Fibroblast of mammary gland (primary cell): Measurements from ENCODE around the gene TRNP1.

Experiments used
- DNase-seq: peaks from one replicate; pipeline ENCODE4 v3.0.0-alpha.2; 2010; ENCODE audit warnings: low read depth
- H3K4me3 ChIP-seq: 2 replicates; pipeline ENCODE4 v1.5.1; 2011; ENCODE audit warnings: low read depth, mild to moderate bottlenecking, low read length, moderate library complexity; ENCODE audit not compliant: control insufficient read depth
- CTCF ChIP-seq: conservative IDR thresholded peaks from 2 replicates; pipeline ENCODE4 v1.5.1; 2011; ENCODE audit warnings: low read depth, low read length, inconsistent platforms; ENCODE audit not compliant: control insufficient read depth, insufficient read depth

The TRNP1 gene

GRCh38 chr1:27011976-27012563 lies 18.6 kb downstream of the TRNP1 start:
- no peak for TF ChIP-seq CTCF
- DNase-seq, result no peak
- peak overlapping the region; percentile 32 for H3K4me3 ChIP-seq

- H3K4me3 ChIP-seq, result no peak overlapping the region
- DNase-seq, result no peak
- no peak for TF ChIP-seq CTCF
Measured at GRCh38 chr1:27015260-27015659, 21.8 kb downstream of the TRNP1 start.

GRCh38 chr1:27016376-27016775 lies 22.9 kb downstream of the TRNP1 start:
- no peak for TF ChIP-seq CTCF
- H3K4me3 ChIP-seq, result no peak overlapping the region
- DNase-seq, result no peak

- DNase-seq, result no peak
- no peak overlapping the region for H3K4me3 ChIP-seq
- TF ChIP-seq CTCF, result no peak
Measured at GRCh38 chr1:27017207-27017606, 23.7 kb downstream of the TRNP1 start.

DNA sequence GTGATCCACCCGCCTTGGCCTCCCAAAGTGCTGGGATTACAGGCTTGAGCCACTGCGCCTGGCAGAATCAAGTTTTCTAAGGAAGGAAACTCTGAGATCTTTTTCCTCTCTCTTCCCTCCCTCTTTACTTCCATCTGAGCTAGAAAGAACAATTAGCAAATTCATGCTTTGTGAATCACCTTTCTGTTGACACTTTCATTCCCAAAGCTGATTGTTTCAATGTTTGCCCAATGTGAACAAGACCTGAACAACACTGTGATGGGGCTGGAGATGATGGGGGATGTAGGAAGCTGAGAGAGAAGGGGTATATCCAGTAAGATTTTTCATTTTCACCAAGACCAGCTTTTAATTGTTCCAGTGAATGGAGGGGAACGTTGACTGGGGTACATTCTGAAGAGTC lies 24.8 kb downstream of the TRNP1 start:
- TF ChIP-seq CTCF, result no peak
- H3K4me3 ChIP-seq, result no peak overlapping the region
- no peak for DNase-seq

DNA sequence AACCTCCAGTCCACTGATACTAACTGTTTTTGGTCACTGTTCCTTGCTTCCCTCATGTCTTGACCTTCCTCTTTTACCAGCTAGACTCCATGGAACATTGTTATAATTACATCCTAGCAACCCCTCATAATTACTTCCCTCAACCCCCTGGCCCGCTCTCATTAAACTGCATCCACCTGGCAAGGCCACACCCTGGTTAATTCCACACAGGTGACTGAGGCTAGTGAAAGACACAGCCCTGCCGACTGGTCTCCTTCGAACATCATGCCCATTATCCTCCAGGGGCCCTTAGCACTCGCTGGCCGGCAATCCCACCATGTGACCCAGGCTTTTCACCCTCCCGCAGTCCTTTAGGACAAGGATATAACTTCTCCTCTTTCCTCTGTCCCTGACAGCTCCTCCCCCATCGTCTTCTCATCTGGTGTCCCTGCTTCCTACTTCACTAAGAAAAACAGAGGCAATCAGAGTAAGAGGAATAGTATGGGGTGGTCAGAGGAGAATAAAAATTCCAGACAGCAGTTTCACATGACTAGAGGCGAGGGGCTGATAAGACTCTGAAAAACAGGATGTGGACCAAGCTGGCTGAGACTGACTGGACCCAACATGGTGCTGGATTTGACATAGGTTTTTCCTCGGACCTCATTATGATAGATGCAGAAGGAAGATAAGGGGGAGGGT lies 28.0 kb downstream of the TRNP1 start:
- no peak for DNase-seq
- TF ChIP-seq CTCF, result no peak
- no peak overlapping the region for H3K4me3 ChIP-seq
